HG03060 (cell line): ENCODE measurements around the gene C19orf12.

Experiments used
- ATAC-seq: cut with Tn5 transposase; IDR thresholded peaks from one replicate; pipeline ENCODE4 v1.9.1; 2021; ENCODE audit warnings: low read depth, moderate number of reproducible peaks; ENCODE audit not compliant: unreplicated experiment

C19orf12 gene

DNA sequence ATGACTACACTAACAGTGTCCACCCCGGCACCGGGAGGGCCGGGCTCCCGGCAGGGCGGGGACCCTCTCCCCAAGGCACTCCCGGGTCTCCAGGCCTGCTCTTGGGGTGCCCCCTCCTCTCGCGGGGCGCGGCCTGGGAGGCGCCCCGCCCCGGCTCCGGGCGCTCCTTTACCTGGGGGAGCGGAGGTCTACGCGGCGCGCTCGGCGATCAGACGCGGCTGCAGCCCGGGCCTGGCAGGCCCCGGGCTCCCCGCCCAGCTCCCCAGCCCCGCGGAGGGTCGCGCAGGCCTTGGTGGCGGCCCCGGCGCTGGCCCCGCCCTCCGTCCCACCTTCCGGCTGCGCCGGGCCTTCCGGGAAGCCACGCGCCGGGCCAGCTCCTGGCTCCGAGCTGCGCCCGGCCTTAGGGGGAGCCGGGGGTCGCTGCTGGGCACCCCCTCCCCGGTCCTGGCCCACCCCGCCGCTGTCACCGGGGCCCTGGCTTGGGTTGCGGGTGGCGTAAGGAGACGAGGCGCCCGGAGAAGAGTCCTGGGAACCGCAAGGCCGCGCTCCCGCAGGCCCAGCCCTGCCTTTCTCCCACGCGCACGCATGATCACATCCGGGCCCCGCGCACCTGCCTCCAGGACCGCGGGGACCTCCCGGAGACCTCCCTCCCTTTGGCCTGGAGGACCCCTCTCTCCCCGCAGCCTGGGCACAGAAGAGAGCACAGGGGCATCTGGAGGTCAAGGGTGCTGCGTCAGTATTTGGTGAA, at the start of gene C19orf12:
C19orf12 (minus strand) TSS at position 309 of the 748 bp plus-strand sequence. CDS start 6,848 bp downstream, outside the sequence.
- no peak for ATAC-seq

DNA sequence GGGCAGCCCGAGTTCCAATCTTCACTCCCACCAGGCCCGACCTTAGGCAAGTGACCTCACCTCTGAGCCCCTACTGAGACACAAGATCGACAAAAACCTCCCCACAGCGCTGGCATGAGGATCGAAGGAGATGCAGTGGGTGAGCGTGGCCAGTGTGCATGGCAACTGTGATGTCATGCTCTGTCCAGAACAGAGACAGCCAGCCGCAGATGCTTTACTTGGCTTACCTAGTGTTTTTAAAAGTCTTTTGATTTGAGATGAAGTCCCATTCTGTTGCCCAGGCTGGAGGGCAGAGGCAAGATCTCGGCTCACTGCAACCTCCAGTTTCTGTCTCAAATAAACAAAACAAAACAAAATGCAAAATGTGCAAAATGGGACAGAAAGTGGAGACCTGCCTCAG, 49.3 kb upstream of the C19orf12 start:
- no peak for ATAC-seq

DNA sequence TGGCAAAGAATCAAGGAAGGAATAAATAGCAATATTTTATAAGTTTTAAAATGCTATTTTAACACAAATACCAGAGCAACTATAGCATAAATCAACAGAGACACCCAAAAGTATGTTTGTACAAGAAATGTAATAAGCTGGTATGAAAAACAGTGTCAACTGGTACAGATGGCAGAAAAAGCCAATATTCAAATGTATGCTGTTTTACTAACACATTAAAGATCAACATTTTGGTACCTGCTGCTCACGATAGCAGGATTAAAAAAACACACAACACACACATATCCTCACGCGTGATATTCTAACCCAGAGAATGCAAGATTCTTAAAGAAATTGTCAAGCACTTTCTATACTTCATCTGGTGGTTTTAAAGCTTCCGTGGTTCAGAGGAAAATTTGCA, 48.1 kb upstream of the C19orf12 start:
- ATAC-seq, result no peak

- no peak for ATAC-seq
Measured at GRCh38 chr19:29761575-29762232, 46.6 kb upstream of the C19orf12 start.

- ATAC-seq, result no peak
Measured at GRCh38 chr19:29760752-29761502, 45.9 kb upstream of the C19orf12 start.

DNA sequence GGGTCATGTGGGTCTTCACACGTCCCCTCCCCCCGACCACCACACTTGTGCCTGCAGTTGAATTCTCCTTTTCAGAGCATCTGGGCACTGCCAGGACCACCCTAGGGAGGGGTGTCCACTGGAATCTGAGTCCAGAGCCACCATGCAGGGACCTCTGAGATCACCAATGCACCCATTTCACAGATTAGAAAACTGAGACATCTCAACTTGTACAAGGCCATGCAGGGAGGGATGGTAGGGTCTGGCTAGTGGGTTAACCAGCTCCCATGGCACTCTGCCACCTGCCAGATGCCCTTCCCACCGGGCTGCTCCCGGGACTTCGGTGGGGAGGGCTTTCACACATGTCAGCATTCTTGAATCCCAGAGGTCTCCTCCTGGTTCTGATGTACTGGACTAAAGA, 44.3 kb upstream of the C19orf12 start:
- no peak for ATAC-seq

DNA sequence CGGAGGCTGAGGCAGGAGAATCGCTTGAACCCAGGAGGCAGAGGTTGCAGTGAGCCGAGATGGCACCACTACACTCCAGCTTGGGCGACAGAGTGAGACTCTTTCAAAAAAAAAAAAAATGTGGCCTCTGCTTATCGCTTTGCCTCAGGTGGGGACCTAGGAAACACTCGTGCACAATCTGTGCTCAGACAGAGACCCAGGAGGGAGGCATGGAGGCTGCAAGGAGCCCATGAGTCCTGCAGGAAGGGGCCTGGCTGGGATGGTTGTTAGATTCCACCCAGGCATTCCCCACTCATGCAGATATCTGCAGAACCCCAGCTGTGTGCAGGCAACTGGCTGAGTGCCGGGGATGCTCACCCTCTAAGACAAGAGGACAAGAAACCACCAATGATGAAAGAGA, 43.8 kb upstream of the C19orf12 start:
- ATAC-seq, result no peak

GRCh38 chr19:29757551-29757950, 42.5 kb upstream of the C19orf12 start:
- no peak for ATAC-seq

- no peak for ATAC-seq
Measured at GRCh38 chr19:29753934-29754305, 38.9 kb upstream of the C19orf12 start.

DNA sequence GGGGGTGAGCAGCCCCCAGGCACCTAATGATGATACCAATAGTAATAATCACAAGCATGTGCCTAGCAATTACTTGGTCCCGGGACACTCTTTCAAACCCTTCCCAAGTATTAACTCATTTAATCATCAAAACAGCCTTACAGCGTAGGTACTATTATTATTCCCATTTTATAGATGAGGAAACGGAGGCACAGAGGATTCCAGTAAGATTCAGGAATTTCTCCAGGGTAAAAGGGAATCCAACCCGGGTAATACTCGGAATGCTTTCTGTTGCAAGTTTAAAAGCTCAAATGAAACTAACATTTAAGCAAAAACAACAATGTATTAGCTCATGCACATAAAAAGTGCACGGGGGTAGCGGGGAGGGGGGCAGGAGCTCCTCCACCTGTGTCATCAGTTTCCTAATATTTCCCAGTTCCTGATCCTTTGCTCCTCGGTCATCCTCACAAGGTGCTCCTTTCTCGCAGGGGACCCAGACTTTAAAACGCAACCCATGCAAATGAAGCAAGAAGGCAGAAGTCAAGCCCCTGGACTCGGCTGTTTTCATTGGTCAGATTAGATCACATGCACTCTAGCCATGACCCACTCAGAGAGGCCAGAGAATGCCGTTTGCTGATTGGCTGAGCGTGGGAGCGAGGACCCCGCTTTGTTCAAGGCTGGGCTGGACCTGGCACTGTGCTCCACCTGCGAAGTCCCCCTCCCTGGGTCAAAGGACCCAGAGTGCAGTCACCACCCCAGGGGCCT, 38.3 kb upstream of the C19orf12 start:
- ATAC-seq, result no peak

DNA sequence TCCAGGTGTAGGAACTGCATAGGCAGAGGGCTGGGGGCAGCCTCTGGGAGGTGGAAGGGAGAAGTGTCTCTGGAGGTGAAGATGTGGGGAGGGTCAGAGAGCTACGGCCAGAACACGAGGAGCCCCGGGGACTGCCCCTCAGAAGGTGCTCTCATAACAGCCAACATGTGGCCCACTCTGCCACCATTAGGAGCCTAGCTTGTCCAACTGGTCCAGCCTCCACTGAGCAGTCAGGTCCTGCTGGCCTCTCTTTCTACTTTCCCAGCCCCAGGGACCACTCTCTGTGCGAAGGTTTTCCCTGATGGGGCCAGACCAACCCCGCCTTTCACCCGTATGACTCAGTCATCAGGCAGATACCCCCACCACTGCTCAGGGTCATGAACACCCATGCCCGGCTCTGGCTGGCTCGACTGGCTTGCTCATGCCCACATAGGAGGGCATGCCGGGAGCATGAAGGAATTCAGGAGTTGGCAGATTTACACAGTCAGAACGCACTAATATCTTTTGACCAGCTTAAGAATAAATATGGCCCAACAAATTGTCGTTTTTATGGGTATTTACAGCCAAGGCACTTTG, 37.5 kb upstream of the C19orf12 start:
- no peak for ATAC-seq

- ATAC-seq, result no peak
Measured at GRCh38 chr19:29751932-29752331, 36.9 kb upstream of the C19orf12 start.

DNA sequence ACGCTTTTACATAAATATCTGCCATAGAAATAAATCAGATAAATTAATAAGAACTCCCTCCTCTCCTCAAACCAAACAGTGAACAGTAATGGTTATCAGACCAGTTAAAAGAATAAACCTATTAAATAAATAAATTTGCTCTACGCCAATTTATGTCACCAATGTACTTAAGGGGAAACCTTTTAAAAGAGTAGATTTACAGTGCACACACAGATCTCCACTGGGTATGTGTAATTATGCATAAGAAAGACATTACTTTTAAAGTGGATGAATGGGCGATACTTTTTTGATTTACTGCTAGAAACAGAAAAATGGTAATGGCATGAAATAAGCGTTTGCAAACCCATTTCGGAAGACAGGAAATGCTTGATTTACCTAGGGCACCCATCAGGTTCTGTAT, 34.9 kb upstream of the C19orf12 start:
- ATAC-seq, result no peak

DNA sequence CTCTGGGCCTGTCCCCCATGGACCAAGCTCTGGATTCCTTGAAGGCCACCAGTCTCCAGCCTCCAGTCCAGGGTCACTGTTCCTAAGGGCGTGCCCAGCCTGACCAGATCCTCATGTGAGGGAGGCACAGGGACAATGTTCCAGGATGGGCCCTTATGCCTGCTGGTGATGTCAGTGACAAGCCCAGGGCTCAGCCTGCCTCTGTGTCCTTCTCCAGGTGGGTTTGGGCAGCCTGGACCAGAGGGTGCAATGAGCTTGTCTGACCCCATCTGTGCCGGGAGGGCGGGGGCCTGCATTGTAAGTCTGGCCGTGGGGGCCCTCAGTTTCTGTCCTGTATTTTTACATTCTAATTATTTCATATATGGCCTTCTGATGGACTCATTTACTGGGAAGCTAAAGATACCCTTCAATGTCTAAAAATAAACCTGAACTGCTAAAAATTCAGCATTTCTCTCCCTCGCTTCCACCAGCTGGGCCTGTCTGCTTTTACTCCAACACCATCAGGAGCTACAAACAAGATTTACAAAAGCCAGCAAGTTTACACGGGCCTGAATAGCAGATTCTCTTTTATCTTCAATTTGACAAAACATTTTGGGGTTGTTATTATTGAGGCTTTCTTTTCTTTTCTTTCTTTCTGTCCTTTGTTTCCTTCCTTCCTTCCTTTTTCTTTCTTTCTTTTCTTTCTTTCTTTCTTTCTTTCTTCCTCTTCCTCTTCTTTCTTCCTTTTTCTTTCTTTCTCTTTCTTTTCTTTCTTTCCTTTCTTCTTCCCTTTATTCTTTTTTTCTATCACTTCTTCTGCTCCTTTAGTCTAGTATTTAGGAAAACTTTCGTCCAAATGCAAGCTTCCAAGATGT, 34.2 kb upstream of the C19orf12 start:
- no peak for ATAC-seq

DNA sequence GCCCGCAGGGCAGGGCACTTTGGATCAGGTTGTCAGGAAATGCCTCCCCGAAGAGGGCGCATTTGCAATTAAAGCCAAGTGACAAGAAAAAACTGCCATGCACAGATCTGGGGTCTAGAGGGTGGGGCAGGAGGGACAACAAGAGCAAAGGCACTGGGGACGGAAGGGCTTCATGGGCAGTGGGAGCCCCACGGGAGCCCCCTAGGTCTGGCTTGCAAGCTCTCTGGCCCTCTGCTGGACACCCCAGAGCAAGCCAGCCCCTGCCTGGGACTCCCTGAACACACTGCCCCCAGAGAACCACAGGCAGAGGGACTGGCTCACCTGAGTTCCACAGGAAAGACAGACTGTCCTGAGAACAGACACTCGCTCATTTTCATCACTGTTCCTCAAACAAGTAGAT, 30.2 kb upstream of the C19orf12 start:
- no peak for ATAC-seq

DNA sequence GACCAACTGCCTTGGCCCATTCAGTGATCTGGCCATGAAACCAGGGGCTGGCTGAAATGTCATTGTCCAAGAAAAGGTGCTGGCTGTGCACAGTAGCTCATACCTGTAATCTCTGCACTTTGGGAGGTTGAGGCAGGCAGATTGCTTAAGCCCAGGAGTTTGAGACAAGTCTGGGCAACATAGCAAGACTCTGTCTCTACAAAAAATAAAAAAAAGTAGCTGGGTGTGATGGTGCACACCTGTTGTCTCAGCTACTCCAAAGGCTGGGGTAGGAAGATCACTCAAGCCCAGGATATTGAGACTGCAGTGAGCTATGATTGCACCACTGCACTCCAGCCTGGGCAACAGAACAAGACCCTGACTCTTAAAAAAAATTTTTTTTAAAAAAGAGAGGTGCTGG, 28.6 kb upstream of the C19orf12 start:
- ATAC-seq, result no peak

GRCh38 chr19:29741776-29742175, 26.7 kb upstream of the C19orf12 start:
- ATAC-seq, result no peak

DNA sequence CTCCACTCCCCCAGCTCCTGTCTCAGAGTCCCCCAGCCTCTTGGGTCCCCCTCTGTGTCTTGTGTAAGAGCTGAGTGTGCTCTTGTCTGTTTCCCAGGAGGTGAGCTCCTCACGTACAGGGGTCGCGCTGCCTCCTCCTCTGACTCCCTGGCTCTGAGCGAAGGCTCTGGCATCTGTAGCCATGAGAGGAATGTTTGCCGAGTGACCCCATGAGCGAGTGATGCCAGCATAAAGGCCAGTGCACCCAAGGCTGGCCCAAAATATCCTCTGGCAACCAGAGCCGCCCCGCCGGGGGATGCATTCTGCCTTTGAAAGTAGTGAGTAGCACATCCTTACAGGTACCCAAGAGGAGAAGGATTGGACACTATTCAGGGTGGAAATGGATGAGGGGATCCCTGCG, 26.2 kb upstream of the C19orf12 start:
- ATAC-seq, result no peak

DNA sequence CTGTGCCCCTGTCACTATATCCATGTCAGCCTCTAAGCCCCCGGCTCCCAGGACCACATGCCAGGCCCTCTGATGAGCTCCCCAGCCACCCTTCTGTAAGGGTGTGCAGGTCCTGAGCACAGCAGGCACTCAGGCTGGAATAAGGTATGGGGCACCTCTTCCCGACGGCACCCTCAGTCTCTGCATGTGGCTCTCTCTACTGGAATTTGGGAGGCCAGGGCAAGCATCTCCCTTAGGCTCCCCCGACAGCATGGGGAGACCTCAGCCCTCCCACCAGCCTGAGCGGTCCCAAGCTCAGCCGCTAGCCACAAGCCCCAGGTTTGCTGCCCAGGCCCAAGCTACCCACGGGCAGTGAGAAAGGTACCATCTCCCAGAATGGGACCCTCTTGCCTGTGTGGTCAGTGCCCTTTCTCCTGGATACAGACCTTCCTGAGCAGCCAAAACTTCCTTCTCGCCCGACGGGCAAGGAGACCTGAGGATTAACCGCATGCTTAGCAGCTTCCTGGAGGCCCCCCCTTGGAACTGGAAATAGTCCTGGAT, 22.5 kb upstream of the C19orf12 start:
- no peak for ATAC-seq
